HG03097 (cell line): ENCODE results near the gene IL9R.
"Not testable (repeated sequence)": the region's sequence is repeated elsewhere in the genome, so short reads cannot be mapped to it uniquely, and the experiment has no call there.

Source experiments
- ATAC-seq: cut with Tn5 transposase; IDR thresholded peaks from one replicate; pipeline ENCODE4 v1.9.1; 2021; ENCODE audit not compliant: unreplicated experiment, low FRiP score

The IL9R gene, protein sequence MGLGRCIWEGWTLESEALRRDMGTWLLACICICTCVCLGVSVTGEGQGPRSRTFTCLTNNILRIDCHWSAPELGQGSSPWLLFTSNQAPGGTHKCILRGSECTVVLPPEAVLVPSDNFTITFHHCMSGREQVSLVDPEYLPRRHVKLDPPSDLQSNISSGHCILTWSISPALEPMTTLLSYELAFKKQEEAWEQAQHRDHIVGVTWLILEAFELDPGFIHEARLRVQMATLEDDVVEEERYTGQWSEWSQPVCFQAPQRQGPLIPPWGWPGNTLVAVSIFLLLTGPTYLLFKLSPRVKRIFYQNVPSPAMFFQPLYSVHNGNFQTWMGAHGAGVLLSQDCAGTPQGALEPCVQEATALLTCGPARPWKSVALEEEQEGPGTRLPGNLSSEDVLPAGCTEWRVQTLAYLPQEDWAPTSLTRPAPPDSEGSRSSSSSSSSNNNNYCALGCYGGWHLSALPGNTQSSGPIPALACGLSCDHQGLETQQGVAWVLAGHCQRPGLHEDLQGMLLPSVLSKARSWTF

DNA sequence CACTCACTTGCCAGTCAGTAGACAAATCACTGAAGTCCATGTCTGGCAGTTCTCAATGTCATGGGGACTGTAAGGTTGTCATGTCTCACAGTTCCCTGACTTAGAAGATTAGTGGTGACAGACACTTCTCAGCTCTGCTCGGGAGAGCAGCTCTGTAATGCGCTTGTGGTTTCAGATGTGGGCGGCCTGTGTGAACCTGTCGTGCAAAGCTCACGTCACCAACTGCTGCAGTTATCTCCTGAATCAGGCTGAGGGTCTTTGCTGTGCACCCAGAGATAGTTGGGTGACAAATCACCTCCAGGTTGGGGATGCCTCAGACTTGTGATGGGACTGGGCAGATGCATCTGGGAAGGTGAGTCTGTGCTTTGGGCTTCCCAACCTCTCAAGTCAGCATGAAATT is at the start of gene IL9R:
Gene IL9R, plus strand, starts transcription at position 261 of the 400 bp plus-strand sequence. Its CDS starts 64 bp downstream, at position 325.
- no peak for ATAC-seq

DNA sequence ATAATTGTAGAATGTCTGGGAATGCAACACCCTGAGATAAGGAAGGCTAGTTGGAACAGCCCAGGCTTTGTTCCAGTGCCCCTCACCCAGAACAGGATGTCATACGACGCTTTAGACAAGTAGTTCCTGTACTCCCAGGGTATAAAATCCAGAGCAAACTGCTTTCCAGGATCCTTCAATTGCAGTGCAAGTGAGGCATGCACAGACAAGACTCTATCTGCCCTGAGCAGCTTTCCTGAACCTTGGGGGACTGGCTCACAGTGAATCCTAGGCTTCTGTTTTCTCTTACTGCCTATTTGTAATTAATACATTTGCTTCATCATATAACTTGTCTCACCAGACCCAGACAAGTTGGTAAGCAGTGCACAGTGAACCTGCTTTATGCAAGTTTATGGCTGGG is 48.4 kb upstream of the IL9R start:
- ATAC-seq, result no peak

DNA sequence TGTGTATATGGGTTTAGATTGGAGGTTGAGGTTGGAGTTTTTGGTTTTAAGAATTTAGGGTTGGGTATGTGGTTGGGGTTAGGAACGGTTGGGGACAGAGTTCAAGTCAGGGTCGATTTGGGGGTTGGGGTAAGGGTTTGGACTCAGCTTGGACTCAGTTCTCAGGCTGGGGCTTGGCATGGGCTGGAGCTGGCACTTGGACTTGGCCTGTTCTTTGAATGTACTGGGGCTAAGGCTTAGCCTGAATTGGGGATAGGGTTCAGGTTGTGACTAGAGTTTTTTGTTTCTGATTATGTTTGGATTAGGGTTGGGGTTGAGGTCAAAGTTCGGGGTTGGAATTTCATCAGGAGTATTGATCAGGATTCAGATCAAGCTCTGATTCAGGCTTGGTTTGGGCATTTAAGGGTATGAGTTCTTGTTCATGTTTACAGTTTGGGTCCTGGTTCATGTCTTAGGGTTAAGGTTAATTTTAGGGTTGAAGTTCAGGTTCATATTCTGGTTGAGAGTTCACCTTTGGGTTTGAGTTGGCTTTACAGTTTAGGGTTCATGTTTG is 46.2 kb upstream of the IL9R start:
- no peak for ATAC-seq

DNA sequence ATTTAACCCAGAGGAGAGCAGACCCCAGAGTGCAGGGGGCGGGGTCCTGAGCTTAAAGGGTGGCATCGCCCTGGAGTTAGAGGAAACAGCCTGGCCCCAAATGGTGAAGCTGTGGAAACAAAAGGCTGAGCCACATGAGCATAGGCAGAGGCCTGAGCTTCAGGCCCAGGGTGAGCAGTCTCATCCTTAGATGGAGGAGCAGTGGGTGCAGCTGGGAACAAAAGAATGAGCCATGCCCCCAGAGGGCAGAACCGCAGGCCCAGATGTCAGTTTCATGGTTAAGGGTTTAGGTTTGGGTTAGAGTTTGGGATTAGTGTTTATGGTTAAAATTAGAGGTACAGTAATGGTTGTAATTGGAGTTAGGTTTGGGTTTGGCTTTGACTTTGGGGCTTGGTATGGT is 44.4 kb upstream of the IL9R start:
- ATAC-seq, result no peak

DNA sequence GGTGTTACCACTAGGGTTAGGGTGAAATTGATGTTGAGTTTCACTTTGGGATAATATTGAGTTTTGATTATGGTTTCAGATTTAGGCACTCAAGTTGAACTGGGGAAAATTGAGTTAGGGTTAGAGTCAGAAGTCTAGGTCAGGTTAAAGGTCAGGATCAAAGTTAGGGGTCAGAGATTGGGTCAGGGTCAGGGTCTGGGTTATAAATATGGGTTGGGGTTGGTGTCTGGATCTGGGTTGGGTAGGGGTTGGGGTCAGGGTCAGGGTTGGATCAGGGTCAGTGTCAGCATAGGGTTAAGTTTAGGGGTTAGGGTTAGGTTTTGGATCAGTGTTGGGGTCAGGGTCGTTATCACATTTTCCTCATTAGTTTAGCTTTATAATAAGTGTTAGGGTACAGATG is 42.7 kb upstream of the IL9R start:
- no peak for ATAC-seq

DNA sequence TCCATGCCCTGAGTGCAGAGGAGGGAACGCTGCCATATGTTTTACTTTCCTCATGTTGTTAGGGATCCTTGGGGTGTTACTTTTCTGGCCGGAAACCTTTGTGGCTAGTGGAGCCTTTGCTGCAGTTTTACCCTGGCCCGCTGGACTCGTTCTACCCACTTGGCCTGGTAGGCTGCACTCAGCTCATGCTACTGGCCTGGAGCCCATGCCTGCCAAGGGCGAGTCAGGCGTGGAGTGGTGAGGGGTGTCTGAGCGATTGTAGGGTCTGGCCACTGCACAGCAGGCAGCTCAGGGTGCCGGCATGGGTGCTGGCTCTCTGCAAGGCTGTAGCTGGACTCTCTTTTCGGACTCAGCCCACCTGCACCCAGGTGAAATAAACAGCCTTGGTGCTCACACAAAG is 41.4 kb upstream of the IL9R start:
- ATAC-seq, result no peak

DNA sequence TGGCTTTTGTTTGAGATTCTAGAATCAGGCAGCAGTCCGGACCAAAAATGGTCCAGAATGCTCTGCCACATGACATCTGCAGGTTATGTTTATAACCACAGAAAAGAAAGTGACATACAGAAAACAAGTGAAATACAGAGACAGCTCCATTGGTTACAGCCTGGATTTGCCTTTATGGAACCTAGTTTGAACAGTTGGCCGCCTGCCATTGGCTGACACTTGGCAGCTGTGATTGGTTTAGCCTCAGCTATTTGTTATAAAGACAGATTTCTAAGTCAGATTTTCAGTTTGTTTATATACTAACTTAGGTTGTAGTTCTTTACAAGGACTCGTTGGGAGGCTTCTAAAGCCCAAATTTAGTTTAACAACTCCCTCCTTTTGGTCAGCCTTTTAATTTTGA is 40.8 kb upstream of the IL9R start:
- ATAC-seq, result no peak

DNA sequence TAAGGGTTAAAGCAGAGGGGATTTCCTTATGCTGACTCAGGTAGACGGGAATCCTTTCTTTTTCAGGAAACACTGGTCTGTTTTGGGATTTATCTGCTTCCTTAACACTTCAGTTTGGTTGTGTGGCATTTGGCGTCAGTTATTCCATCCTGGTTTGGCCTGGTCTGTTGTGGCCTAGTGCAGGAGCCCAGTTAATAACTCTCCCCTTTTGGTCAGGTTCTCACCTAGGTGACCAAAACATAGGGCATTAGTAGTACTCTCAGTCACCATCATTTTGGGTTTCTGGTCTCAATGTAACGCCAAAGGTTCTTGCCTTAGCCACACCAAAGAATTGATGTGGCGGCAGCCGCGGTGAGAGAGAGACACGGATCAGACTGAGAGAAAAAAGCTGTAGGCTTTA is 39.7 kb upstream of the IL9R start:
- ATAC-seq, result no peak

DNA sequence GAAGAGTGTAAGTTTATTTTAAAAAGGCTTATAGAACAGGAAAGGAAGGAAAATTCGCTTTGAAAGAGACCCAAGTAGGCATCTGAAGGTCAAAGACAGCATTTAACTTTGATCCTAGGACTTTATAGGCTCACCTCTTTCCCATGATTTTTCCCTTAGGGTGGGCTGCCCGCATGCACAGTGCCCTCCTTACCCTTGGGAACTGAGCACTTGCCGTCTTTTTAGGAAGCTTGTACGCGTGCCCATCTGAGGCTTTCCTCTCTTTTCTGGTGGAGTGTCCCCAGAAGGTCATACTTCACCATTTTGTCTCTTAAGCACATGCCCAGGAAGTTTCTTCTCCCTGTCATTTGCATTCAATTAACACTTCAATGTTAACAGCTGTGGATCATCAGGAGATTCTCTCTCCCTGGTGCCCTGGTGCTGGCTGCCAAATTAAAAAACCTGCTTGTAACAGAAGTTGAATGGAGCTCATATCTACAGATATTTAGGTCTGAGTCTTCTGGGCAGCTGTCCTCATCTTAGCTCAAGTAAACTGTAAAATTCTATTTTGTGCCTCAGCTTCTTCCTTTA is 38.4 kb upstream of the IL9R start:
- ATAC-seq, result no peak

DNA sequence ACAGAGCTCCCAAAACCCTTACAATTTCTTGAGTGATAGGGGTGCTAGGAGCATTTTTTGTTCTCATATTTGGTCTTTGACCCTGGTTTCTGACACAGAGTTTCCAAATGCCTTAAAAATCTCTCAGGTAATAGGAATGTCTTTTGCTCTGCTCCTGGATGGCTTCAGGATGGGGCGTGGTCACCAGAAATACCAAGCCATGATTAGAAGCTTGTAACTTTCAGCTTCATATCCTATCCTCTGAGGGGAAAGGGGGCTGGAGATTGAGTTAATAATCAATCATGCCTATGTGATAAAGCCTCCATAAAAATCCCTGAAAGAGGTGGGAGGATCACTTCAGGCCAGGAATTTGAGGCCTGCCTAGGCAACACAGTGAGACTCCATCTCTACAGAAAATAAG is 34.6 kb upstream of the IL9R start:
- no peak for ATAC-seq

DNA sequence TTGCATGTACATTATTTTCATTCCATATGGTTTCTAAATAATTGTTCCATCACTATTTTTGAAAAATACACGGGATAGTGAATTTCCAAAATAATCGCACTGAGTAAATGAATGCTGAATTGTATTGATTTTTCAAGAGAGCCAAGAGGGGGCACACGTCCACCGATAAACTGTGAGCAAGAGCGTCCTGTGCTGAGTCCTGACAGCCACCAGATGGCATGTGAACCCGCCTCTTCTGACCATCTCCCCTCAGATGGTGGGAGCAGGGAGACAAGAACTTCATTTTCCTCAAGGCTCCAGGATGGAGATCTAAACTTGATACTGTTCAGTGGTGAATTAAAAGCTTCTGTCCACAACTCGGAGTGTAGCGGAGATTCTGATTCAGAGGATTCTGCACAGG is 30.6 kb upstream of the IL9R start:
- ATAC-seq, result no peak

DNA sequence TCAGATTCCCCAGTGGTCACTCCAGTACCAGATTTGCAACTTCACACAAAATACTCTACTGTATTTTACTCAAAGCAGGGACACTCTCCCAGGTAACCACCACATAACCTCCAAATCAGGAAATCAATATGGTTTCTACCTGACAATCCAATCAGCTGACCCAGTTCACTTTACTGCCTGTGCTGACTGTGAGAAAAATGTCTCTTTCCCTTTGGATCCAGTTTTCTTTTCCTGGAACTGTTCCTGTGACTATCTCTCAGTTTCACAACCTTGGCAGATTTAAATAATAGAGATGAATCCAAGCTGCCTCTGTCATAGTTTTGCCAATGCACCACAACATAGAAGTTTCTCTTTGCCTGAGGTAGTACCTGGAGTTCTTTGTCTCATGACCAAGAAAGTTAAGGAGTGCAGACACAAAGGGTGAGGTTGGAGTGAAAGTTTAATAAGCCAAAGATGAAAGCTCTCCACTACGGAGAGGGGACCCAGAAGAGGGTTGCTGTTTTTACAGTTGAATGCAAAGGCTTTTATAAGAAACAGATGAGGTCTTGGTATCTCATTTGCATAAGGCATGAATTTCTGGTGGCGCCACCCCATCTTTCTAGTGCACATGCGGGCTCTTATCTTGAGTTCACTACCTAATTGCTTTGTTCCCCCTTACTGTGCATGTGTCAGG is 29.7 kb upstream of the IL9R start:
- ATAC-seq, result no peak

DNA sequence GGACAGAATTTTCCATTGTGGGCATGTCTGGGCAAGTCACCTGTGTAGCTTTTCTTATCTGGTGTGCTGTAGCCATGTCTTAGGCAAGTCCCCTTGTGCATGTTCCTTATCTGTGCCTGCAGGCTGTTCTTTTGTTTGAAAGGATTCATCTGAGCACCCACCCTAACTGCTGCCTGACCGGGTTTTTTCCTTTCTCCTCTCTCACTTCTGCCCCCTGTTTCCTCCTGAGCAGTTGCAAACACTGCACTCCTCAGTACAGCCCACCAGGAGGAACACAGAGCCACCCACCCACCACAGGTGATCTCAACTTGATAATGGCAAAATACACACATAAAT is 29.2 kb upstream of the IL9R start:
- ATAC-seq, result no peak

DNA sequence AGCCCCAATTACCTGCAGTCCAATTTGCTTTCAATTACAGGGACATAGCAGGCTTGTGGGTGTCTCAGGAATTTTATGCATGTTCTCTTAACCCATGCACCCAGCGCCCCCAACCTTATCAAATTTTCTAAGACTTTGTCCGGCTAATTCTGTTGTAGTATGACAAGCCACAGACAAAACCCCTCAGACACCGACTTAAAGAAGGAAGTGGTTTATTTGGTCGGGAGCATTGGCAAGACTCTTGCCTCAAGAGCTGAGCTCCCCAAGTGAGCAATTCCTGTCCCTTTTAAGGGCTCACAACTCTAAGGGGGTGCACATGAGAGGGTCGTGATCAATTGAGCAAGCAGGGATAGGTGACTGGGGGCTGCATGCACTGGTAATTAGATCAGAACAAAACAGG is 28.7 kb upstream of the IL9R start:
- ATAC-seq, result no peak

DNA sequence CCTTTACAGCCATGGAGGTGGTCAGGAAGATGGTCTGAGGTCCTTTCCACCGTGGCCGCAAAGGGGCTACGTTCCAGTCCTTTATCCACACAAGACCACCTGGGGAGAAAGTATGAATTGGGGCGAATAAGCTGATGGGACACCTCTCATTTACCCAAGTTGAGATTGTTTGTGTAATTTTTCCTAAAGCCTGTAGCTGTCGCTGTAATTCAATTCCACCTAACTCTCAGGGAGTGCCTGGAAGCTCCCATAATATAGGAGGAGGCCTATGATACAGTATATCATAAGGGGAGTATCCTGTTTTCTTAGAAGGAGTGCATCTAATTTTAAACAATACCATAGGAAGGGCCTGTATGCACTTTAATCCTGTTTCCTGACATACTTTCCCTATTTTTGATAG is 25.8 kb upstream of the IL9R start:
- not testable (repeated sequence) for ATAC-seq

DNA sequence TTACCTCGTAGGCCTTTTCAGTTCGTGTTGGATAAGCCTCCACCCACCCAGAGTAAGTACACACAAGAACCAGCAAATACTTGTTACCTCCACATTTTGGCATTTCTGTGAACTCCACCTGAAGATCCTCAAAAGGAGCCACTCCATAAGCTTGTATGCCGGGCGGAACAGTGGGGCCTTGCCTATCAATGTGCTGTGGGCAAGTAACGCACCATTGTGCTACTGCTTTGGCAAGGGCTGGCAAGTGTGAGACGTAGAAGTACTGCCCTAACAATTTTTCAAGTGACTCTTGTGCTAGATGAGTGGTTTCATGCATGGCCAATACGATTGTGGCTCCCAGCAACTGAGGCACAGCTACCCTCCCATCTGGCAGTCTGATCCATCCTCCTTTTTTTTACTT is 25.3 kb upstream of the IL9R start:
- ATAC-seq, result not testable (repeated sequence)

DNA sequence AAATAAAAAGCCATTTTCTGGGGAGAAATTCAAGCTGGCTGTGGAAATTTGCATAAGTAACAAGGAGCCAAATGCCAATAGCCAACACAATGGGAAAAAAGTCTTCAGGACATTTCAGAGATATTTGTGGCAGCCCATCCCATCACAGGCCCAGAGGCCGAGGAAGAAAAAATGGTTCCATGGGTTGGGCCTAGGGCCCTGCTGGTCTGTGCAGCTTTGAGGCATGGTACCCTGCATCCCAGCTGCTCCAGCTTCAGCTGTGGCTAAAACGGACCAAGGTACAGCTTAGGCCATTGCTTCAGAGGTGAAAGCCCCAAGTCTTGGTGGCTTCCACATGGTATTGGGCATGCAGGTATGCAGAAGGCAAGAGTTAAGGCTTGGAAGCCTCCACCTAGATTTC is 14.2 kb upstream of the IL9R start:
- ATAC-seq, result no peak

DNA sequence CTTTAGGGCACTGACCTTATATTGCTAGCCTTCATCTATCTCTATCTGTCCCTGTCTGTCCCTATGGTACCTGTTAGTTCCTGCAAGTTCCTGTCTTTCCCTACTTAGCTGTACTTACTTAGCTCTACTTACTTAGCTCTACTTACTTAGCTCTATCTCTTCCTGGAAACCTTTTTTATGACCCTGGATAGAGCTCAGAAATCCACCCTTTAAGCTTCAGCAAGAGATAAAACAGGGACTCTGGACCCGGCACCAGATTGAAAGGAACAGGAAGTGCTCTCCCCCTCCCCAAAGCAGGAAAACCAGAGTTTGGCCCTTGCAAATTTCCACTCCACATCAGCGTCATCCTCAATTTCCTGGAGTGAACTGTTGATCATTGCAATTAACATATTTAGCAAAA is 12.3 kb upstream of the IL9R start:
- ATAC-seq, result no peak

DNA sequence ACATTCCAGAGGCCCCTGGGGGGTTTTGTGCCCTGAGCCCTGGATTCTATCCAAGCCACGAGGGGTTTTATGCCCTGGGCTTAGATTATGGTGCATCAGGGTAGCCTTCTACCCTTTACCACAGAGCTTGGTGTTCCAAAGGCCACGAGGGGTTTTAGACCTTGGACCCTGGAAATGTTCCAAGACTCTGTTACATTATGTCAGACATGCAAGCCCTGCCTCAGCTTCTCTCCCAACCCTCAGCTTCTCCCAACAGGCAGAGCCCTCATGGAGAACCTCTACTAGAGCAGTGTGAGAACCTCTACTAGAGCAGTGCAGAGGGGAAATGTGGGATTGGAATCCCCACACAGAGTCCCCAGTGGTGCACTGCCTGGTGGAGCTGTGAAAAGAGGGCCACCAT is 10.5 kb upstream of the IL9R start:
- not testable (repeated sequence) for ATAC-seq

DNA sequence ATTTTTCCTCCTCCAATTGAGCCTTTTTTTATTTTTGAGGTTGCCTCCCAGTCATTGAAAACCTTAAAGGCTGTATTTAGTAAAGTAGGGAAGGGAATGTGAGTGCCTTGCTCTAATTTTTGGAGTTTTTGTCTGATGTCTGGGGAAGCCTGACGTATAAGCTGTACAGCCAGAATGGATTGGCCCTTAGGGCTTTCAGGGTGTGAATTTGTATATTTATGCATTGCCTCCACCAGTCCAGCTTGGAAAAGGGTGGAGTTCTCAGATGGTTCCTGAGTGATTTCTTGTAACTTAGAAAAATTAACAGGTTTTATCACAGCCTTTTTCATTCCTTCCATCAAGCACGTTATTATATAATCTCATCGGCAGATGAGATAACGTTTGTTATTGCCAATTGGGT is 8.6 kb upstream of the IL9R start:
- ATAC-seq, result no peak

DNA sequence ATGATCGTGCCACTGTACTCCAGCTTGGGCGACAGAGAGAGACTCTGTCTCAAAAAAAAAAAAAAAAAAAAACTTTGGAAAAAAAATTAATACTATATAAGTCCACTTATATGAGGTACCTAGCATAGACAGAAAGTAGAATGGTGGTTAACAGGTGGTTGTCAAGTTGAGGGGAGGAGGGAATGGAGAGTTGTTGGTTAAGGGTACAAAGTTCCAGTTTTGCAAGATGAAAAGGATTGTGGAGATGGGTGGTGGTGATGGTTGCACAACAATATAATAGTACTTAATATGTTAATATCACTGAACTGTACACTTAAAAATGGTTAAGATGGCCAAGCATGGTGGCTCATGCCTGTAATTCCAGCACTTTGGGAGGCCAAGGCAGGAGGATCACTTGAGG is 4.1 kb upstream of the IL9R start:
- no peak for ATAC-seq
